H1 (cell line): Measurements from ENCODE around the gene MRPL4. TPM values are rescaled to one million over a fixed set of nuclear protein-coding genes. Genes with fewer than 3 reads are reported as not detected.

Source experiments
- CTCF ChIA-PET: fragments of 300-600 bp; sonication (Branson Sonifier 250); formaldehyde crosslinking; loops from one replicate; lab custom pipeline; 2021; ENCODE audit not compliant: partially characterized antibody; lab: Charles Lee
- POLR2A ChIA-PET: fragments of 300-600 bp; sonication (Branson Sonifier 250); formaldehyde crosslinking; loops from one replicate; lab custom pipeline; 2021; ENCODE audit warnings: inconsistent platforms; ENCODE audit not compliant: partially characterized antibody; lab: Charles Lee
- DNase-seq, 2 experiments: peaks; one replicate each; pipeline versions ENCODE4 v3.0.0 to v3.0.0-alpha.2; 2010 to 2022; ENCODE audit warnings: low spot score in 2 of 2, low read depth in 1 of 2, mixed read lengths in 1 of 2
- FAIRE-seq: peaks from 2 replicates; lab custom pipeline; 2011; peaks lifted over from hg19 to GRCh38; lab: Jason Lieb, UNC
- H2AFZ ChIP-seq: 2 replicates; pipeline ENCODE4 v1.8.1; 2012; ENCODE audit warnings: low read length, inconsistent platforms
- H2AK5ac ChIP-seq: 2 replicates; pipeline ENCODE4 v1.6.1; 2013; ENCODE audit warnings: low read depth, low read length
- H2BK120ac ChIP-seq: replicated peaks from 2 replicates; pipeline ENCODE3; 2013; ENCODE audit warnings: low read depth, low read length, inconsistent platforms
- H2BK12ac ChIP-seq: 2 replicates; pipeline ENCODE4 v1.6.1; 2013; ENCODE audit warnings: low read depth, low read length
- H2BK15ac ChIP-seq: 2 replicates; pipeline ENCODE4 v1.6.1; 2013; ENCODE audit warnings: low read length
- H2BK20ac ChIP-seq: 2 replicates; pipeline ENCODE4 v1.6.1; 2013; ENCODE audit warnings: low read length
- H2BK5ac ChIP-seq: 2 replicates; pipeline ENCODE4 v1.6.1; 2013; ENCODE audit warnings: low read depth, low read length
- H3K14ac ChIP-seq: 2 replicates; pipeline ENCODE4 v1.6.1; 2013; ENCODE audit warnings: inconsistent platforms; ENCODE audit not compliant: insufficient read length
- H3K18ac ChIP-seq: 2 replicates; pipeline ENCODE4 v1.6.1; 2013; ENCODE audit warnings: low read length; ENCODE audit errors: extremely low read depth
- H3K23ac ChIP-seq: 2 replicates; pipeline ENCODE4 v1.6.1; 2013; ENCODE audit warnings: inconsistent platforms; ENCODE audit not compliant: insufficient read length
- H3K23me2 ChIP-seq: 2 replicates; pipeline ENCODE4 v1.6.1; 2013; ENCODE audit warnings: low read depth, low read length
- H3K27ac ChIP-seq: 2 replicates; pipeline ENCODE4 v1.6.1; 2011; ENCODE audit warnings: low read depth, low read length, inconsistent platforms
- H3K27me3 ChIP-seq, 4 experiments: replicated peaks in 1 of 4; 1 replicate in 1 of 4; 2 replicates in 3 of 4; pipeline versions ENCODE4 v1.6.1 to v1.8.1; 2011 to 2013; ENCODE audit warnings: low read length in 3 of 4, mild to moderate bottlenecking in 3 of 4, inconsistent platforms in 2 of 4, mixed read lengths in 2 of 4, moderate library complexity in 1 of 4; ENCODE audit not compliant: control insufficient read depth in 3 of 4, insufficient read depth in 3 of 4; ENCODE audit errors: extremely low read depth in 1 of 4
- H3K36me3 ChIP-seq, 4 experiments: 2 replicates each; pipeline versions ENCODE4 v1.6.1 to v1.8.1; 2011 to 2013; ENCODE audit warnings: mild to moderate bottlenecking in 4 of 4, low read length in 3 of 4, moderate library complexity in 2 of 4, control low read depth in 1 of 4, inconsistent platforms in 1 of 4; ENCODE audit not compliant: insufficient read depth in 4 of 4, control insufficient read depth in 2 of 4
- H3K4ac ChIP-seq: replicated peaks from 2 replicates; pipeline ENCODE3; 2013; ENCODE audit warnings: low read length, low read depth, mixed read lengths, inconsistent platforms; ENCODE audit not compliant: insufficient read length
- H3K4me1 ChIP-seq, 4 experiments: replicated peaks in 1 of 4; 1 replicate in 1 of 4; 2 replicates in 3 of 4; pipeline versions ENCODE4 v1.6.1 to v1.8.1; 2011 to 2013; ENCODE audit warnings: low read length in 3 of 4, inconsistent platforms in 2 of 4, mixed read lengths in 1 of 4; ENCODE audit not compliant: insufficient read depth in 4 of 4, control insufficient read depth in 3 of 4
- H3K4me2 ChIP-seq, 2 experiments: 2 replicates each; pipeline versions ENCODE4 v1.6.1 to v1.8.1; 2011 to 2013; ENCODE audit warnings: low read depth in 2 of 2, low read length in 2 of 2, control low read depth in 1 of 2, inconsistent platforms in 1 of 2, mild to moderate bottlenecking in 1 of 2; ENCODE audit not compliant: insufficient read depth in 1 of 2
- H3K4me3 ChIP-seq, 4 experiments: fragments of 200-600, 300-600 bp in 1 of 4; sonication (generic), shearing (Covaris generic), sonication (Bioruptor Twin) in 1 of 4; 2 replicates each; pipeline versions ENCODE4 v1.5.1 to v1.8.1; 2011 to 2016; ENCODE audit warnings: low read length in 4 of 4, low read depth in 3 of 4, control low read depth in 2 of 4, inconsistent platforms in 2 of 4, mild to moderate bottlenecking in 2 of 4, mixed read lengths in 1 of 4, moderate library complexity in 1 of 4; ENCODE audit not compliant: insufficient read depth in 2 of 4; ENCODE audit errors: extremely low read depth in 1 of 4
- H3K56ac ChIP-seq: replicated peaks from 2 replicates; pipeline ENCODE3; 2013; ENCODE audit warnings: low read depth, mild to moderate bottlenecking, mixed read lengths, low read length, inconsistent platforms; ENCODE audit not compliant: insufficient read length
- H3K79me1 ChIP-seq: 2 replicates; pipeline ENCODE4 v1.6.1; 2013; ENCODE audit warnings: low read depth, low read length, control low read depth
- H3K79me2 ChIP-seq, 2 experiments: 2 replicates each; pipeline versions ENCODE4 v1.6.1 to v1.8.1; 2012 to 2013; ENCODE audit warnings: low read length in 2 of 2, mild to moderate bottlenecking in 2 of 2, inconsistent platforms in 1 of 2; ENCODE audit not compliant: insufficient read depth in 2 of 2, control insufficient read depth in 1 of 2
- H3K9ac ChIP-seq, 4 experiments: replicated peaks in 1 of 4; 1 replicate in 1 of 4; 2 replicates in 3 of 4; pipeline versions ENCODE4 v1.6.1 to v1.8.1; 2011 to 2013; ENCODE audit warnings: low read depth in 3 of 4, low read length in 3 of 4, control low read depth in 2 of 4, mild to moderate bottlenecking in 2 of 4, moderate library complexity in 2 of 4, inconsistent platforms in 1 of 4; ENCODE audit errors: extremely low read depth in 1 of 4
- H3K9me3 ChIP-seq, 2 experiments: 2 replicates each; pipeline versions ENCODE4 v1.6.1 to v1.8.1; 2012 to 2013; ENCODE audit warnings: mild to moderate bottlenecking in 2 of 2, moderate library complexity in 2 of 2, control low read depth in 1 of 2, inconsistent platforms in 1 of 2, low read depth in 1 of 2, low read length in 1 of 2, mixed read lengths in 1 of 2; ENCODE audit not compliant: insufficient read depth in 2 of 2
- H4K20me1 ChIP-seq, 2 experiments: replicated peaks in 1 of 2; 2 replicates each; pipeline versions ENCODE3 to v1.8.1; 2011 to 2013; ENCODE audit warnings: inconsistent platforms in 2 of 2, low read length in 2 of 2, mild to moderate bottlenecking in 1 of 2; ENCODE audit not compliant: insufficient read depth in 2 of 2, control insufficient read depth in 1 of 2
- H4K5ac ChIP-seq: 2 replicates; pipeline ENCODE4 v1.6.1; 2013; ENCODE audit warnings: low read length, low read depth, mixed read lengths, inconsistent platforms; ENCODE audit not compliant: insufficient read length
- H4K8ac ChIP-seq: 2 replicates; pipeline ENCODE4 v1.8.0; 2013; ENCODE audit warnings: mild to moderate bottlenecking, moderate library complexity, low read length, inconsistent platforms; ENCODE audit not compliant: insufficient read depth; ENCODE audit errors: extremely low read depth
- H4K91ac ChIP-seq: replicated peaks from 2 replicates; pipeline ENCODE3; 2013; ENCODE audit warnings: low read length, mixed read lengths, inconsistent platforms; ENCODE audit not compliant: insufficient read length
- CEBPB ChIP-seq: IDR thresholded peaks from 2 replicates; pipeline ENCODE4 v1.6.1; 2012; ENCODE audit warnings: low read depth, low read length
- HDAC2 ChIP-seq, 2 experiments: fragments of 300-600 bp in 1 of 2; sonication (generic) in 1 of 2; IDR thresholded peaks; 2 replicates each; pipeline ENCODE4 v1.6.1; 2011 to 2012; ENCODE audit warnings: low read depth in 2 of 2, low read length in 2 of 2, mild to moderate bottlenecking in 2 of 2, moderate library complexity in 2 of 2, borderline replicate concordance in 1 of 2, inconsistent platforms in 1 of 2
- POLR2A ChIP-seq, 2 experiments: IDR thresholded peaks; 1 replicate in 1 of 2; 2 replicates in 1 of 2; pipeline ENCODE4 v1.6.1; 2011; ENCODE audit warnings: low read depth in 2 of 2, low read length in 2 of 2, mild to moderate bottlenecking in 2 of 2; ENCODE audit errors: control extremely low read depth in 1 of 2
- TAF7 ChIP-seq: optimal IDR thresholded peaks from 2 replicates; pipeline ENCODE3; 2011; ENCODE audit warnings: low read depth, mild to moderate bottlenecking, inconsistent platforms, low read length, moderate library complexity, borderline replicate concordance
- WGBS, 2 experiments: shearing (Covaris generic) in 1 of 2; methylation state at CpG; one replicate each; pipeline versions ENCODE4 v1.1.6 to v1.1.7; 2013 to 2015; ENCODE audit warnings: low lambda C conversion rate in 2 of 2, mixed read lengths in 2 of 2, inconsistent platforms in 1 of 2, low coverage in 1 of 2, missing lambda C conversion rate in 1 of 2; ENCODE audit not compliant: insufficient replicate concordance in 2 of 2, insufficient coverage in 1 of 2, insufficient read length in 1 of 2; ENCODE audit errors: extremely low coverage in 1 of 2, missing lambda C conversion rate in 1 of 2; 5-methylcytosine and 5-hydroxymethylcytosine counted together
- polyA plus RNA-seq, 7 experiments: library from polyadenylated mRNA; depleted of rRNA in 3 of 7; stranded (reverse) in 5 of 7; unstranded in 2 of 7; fragments of >200 nt in 5 of 7; fragments of 200-250 nt in 2 of 7; gene quantifications; 1 replicate in 5 of 7; 2 replicates in 1 of 7; 4 replicates in 1 of 7; pipeline versions ENCODE4 v1.2.1 to v1.2.3, GENCODE V29; 2011 to 2013; ENCODE audit warnings: missing spikeins in 2 of 7, mixed read lengths in 2 of 7
- total RNA-seq: library from RNA; stranded (reverse); fragmentation: NEBNext Ultra II Directional; extraction: Animal tissue kit (Norgen Biotek cat#: 25700); gene quantifications from 2 replicates; pipeline ENCODE4 v1.2.1, GENCODE V29; 2021
- TF ChIP-seq, protein P1 (sequence below): IDR thresholded peaks from 2 replicates; pipeline ENCODE4 v1.6.1; 2011; ENCODE audit warnings: low read length, improper control_type of control experiment

Gene MRPL4
- total and polyA plus RNA-seq, 2 of the 8 experiments (the other 6 are each of a cell fraction or from before 2014, with no cell fraction given), result 82.3 to 187 TPM

DNA sequence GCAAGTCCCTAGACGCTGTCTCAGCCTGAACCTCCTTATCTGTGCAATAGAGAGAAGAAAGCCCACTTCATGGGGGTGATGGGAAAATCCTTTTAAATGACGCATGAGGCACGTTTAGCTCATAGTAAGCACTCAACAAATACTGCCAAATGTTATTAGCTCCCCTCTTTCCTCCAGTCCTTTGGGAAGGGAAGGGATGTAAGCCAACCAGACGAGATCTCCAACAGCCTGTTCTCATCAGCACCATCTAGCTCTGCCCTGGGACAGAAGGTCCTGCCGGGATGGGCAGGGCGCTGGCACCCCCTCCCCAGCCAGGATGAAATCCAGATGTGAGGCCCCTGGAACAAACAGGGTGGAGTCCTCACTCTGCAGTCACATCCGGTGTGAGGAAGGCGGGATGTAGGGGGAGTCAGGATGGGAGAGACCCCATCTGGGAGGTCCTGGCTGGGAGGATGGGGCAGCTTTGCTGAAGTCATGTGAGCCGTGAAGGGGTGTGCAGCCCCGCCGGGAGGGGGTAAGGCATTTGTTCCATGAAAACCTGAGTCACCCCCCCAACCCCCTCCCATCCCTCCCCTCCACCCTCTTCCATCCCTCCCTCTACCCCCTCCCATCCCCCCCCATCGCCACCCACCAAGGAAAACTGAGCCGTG, 25.5 kb upstream of the MRPL4 start:
- peak overlapping the region; percentile 50; the same call in 1 of the 2 replicates for H3K27ac ChIP-seq
- no peak overlapping the region for H3K14ac ChIP-seq
- H2BK15ac ChIP-seq, result no peak overlapping the region
- peak overlapping the region; percentile 19; the same call in 1 of the 2 replicates for H3K18ac ChIP-seq
- peaks cover 0 to 16% of the 10 kb centered on the region in 2 experiments; a peak in 2 of 4 replicates for H3K79me2 ChIP-seq
- no peak overlapping the region for H4K5ac ChIP-seq
- H2BK20ac ChIP-seq, result no peak overlapping the region
- H3K36me3 ChIP-seq, result peaks cover 0 to 3% (median under 1%) of the 10 kb centered on the region in 4 experiments; a peak in 3 of 8 replicates
- no peaks in the 10 kb centered on the region for H3K9me3 ChIP-seq
- no peak overlapping the region for H3K4me3 ChIP-seq
- H2AFZ ChIP-seq, result no peak overlapping the region
- H4K8ac ChIP-seq, result no peak overlapping the region
- H4K20me1 ChIP-seq, result peaks cover 12% of the 10 kb centered on the region in 2 experiments
- DNase-seq (no peak), FAIRE-seq (no peak)
- CTCF ChIA-PET, result interaction anchor here (0.5 to 6.4 kb wide), 9 partner anchors 10 to 1644 kb away, joined by 3 to 59 read pairs (median 9); no protein-coding TSS in a partner anchor
- no peak overlapping the region for H3K4ac ChIP-seq
- POLR2A ChIA-PET, result interaction anchor here (0.6 to 2.3 kb wide), 5 partner anchors 10 to 125 kb away, joined by 3 to 6 read pairs (median 4); partner anchors contain the start of gene DNMT1
- H2AK5ac ChIP-seq, result peak overlapping the region; percentile 82; the same call in 1 of the 2 replicates
- no peaks in the 10 kb centered on the region for H3K27me3 ChIP-seq
- H3K79me1 ChIP-seq, result peaks cover 11% of the 10 kb centered on the region
- H2BK12ac ChIP-seq, result no peak overlapping the region
- 89% methylated on average over 11 of the region's 13 CpGs; no CpG with 5 or more reads in 1 of the 2 experiments for WGBS, 2 experiments
- H3K4me1 ChIP-seq, result peaks cover 3 to 5% (median 3%) of the 10 kb centered on the region in 4 experiments; a peak in 4 of 7 replicates
- no peak overlapping the region for H4K91ac ChIP-seq
- H2BK120ac ChIP-seq, result no peak overlapping the region
- H3K4me2 ChIP-seq, result no peak overlapping the region; a peak in 1 of 4 replicates
- peaks cover 9% of the 10 kb centered on the region; the same call in 1 of the 2 replicates for H3K23me2 ChIP-seq
- no peak overlapping the region for H3K23ac ChIP-seq
- no peak overlapping the region for H2BK5ac ChIP-seq
- TF ChIP-seq, protein P1, sequence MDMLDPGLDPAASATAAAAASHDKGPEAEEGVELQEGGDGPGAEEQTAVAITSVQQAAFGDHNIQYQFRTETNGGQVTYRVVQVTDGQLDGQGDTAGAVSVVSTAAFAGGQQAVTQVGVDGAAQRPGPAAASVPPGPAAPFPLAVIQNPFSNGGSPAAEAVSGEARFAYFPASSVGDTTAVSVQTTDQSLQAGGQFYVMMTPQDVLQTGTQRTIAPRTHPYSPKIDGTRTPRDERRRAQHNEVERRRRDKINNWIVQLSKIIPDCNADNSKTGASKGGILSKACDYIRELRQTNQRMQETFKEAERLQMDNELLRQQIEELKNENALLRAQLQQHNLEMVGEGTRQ, result no peak
- no peak for TF ChIP-seq HDAC2 (IDR thresholded peaks at IDR 0.05; ENCODE audit: borderline replicate concordance in 1 of 2, low read depth in 2 of 2, low read length in 2 of 2)
- no peak for TF ChIP-seq POLR2A (IDR thresholded peaks at IDR 0.05; ENCODE audit: control extremely low read depth in 1 of 2, low read depth in 2 of 2, low read length in 2 of 2)
- no peak for TF ChIP-seq TAF7
- no peak for TF ChIP-seq CEBPB
- H3K56ac ChIP-seq, result no peak overlapping the region
- H3K9ac ChIP-seq, result peak overlapping the region in 1 of 4 experiments; percentile 18; a peak in 1 of 7 replicates
